GM15510 (cell line): ENCODE data around the gene INSYN1.

Experiments used
- POLR2A ChIP-seq: IDR thresholded peaks from 3 replicates; pipeline ENCODE4 v1.6.1; 2011; ENCODE audit warnings: borderline replicate concordance; ENCODE audit not compliant: insufficient read length; ENCODE audit errors: extremely low read depth

INSYN1 gene

GRCh38 chr15:73752806-73753193 is 351 bp downstream of the INSYN1 start:
- TF ChIP-seq POLR2A = no peak

- TF ChIP-seq POLR2A = no peak
Measured at GRCh38 chr15:73751899-73752805, 999 bp downstream of the INSYN1 start.

DNA sequence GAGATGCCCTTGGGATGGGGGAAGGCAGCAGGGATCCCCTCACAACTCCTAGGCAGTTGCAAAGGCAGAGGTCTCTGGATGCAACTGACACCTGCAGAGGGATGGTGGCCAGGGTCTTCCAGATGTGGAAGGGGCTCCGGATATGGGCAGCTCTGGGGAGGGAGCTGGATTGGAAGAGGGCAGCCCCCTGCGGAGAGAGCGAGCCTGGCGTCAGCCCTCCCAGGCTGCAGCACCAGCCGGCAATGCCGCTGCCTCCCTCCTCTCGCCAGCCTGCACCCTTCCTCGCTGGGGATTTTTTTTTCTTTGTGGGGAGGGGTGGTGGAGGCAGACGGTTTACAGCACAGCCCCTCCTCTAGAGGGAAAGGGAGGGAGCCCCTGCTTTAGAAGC is 1.6 kb downstream of the INSYN1 start:
- no peak for TF ChIP-seq POLR2A

- no peak for TF ChIP-seq POLR2A
Measured at GRCh38 chr15:73750951-73751350, 2.2 kb downstream of the INSYN1 start.

DNA sequence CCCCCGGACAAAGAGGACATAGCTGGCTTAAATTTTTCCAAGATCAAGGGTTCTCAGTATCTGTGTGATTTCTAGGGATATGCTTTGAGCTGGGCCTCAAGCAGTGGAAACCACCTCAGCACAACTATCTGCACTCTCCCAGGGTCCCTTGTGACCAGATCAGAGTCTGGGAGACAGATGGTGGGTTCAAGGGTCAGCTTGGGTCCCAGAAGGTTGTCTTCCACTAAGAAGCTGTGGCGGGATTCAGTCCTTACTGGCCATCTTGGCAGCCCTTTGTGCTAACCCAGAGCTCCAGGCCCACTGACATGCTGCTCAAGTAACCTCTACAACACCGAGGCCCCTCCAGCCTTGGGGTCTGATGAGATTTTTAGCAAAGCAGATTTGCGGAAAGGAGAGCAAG is 2.7 kb downstream of the INSYN1 start:
- no peak for TF ChIP-seq POLR2A

DNA sequence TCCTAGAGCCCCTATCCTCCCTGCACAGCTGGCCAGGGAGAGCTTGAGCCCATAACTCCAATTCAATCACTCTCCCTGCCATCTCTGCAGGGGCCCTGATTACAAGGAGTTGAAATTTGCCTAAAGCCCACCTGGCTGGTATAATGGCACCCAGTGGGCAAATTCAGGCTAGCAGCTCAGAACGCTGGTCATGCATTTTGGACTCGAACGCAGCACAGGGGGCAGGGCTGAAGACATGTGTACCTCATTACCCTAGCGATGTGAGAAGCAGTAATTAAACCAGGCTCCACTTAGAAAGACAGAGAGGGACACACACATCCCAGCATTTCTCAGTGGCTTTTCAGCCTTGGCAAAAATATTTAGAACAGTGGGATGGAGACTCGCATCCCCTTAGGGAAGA is 3.2 kb downstream of the INSYN1 start:
- no peak for TF ChIP-seq POLR2A

DNA sequence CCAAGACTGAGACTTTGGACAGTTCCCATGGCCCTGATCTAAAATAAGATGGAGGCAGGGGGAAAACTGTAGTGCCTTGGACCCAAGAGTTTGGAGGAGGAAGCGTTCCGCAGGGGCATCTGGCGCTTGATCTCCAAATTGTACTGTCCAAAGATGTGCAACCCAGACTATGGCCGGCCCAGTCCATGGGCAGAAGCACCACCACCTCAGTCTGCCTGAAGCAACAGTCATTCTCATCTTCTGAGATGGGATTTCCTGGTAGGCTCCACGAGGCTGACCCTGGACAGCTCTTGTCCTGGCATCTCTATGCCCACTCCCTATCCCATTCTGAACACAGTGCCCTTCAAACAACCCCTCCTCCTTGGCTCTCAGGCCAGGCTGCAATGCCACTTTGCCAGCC is 3.6 kb downstream of the INSYN1 start:
- TF ChIP-seq POLR2A = no peak

DNA sequence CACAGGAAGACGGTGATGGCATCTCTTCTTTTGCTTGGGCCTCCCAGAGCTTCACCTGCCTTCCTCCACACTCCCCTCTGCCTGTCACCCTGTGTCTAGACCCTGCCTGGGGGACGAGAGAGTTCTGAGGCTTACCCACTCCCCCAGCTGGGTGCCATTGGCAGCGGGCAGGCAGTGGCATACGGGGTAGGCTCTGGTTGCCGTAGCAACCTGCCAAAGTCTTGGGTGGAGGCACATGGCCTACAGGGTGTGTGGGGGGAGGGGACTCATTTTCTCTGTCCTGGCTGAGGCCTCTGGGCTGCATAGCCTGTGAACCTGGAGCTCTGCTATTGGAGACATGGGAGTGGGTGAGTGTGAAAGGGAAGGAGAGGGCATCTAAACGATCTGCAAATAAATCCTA is 4.4 kb downstream of the INSYN1 start:
- no peak for TF ChIP-seq POLR2A

GRCh38 chr15:73747847-73748590 is 5.1 kb downstream of the INSYN1 start:
- no peak for TF ChIP-seq POLR2A

GRCh38 chr15:73746883-73747282 is 6.3 kb downstream of the INSYN1 start:
- no peak for TF ChIP-seq POLR2A

DNA sequence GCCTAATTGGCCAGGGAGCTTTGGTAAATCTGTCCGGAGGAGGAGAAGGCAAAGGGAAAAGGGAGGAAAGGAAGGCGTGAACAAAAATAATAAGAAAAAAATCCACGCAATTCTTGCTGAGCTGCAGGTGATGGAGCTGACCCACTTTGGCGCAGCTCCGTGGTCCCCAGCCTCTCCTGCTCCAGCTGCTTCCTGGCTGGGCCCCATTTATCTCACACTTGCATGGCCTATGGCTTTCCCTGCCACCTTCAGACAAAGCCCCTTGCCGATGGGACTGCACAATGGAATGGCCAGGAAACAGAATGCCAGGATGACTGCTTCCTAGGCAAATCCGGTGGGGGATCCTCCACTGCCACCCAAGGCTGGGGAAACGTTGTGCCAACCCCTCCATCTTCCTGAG is 6.9 kb downstream of the INSYN1 start:
- no peak for TF ChIP-seq POLR2A

DNA sequence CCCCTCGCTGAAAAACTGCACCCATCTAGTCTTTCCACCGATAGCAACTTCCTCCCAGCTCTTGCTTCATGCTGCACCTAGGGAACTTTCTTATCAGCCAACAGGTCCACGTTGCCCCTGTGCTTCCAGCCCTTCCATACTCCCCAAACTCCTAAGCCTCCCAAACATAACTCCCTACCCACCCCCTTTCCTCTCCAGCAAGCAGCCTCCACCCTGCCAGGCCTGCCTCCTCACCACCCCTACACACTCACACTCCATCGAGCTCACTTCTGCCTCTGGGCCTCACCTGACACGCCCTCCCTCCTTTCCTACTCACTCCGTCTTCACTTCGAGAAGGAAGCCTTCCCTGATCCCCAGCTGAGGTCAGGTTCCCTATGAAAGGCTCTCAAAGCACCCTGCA is 8.1 kb downstream of the INSYN1 start:
- no peak for TF ChIP-seq POLR2A

DNA sequence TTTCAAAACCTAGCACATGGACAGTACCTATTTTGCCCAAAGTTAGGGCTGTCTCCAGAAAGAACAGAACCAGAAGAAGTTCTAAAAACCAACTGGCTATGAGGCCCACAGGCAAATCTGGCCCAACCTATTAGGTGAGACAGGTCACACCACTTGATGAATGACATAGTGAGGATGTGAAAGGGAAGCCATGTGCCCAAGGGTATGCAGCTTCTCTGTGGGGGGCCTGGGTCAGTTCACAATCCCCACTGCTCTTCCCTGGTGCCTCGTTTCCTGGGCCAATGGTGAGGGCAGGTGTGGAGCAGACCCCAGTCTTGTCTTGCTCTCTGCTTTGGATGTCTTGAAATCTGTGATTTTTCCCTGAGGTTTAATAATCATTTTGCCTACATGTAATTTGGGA is 8.9 kb downstream of the INSYN1 start:
- no peak for TF ChIP-seq POLR2A

DNA sequence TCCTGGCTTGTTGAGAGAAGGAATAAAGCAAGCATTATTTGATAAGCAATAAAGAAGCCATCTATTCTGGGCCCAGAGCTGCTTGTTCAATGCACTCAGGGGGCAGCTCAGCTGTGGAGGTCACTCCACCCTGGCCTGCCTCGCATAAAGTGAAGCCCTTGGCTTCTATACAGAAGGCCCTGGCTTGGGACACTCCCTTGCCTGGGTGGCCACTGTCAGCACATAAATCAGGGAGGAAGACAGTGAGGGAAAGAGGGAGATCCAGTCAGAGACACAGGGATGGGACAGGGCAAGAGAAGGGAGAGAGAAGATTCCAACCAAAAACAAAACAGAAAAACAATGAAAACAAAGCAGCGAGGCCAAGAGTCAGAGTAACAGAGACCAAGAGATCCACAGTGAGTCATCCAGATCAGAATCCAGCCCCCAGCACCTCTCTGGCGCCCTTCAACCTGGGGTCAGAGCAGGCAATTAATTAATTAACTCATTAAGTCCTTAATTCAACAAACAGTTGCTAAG is 11.8 kb downstream of the INSYN1 start:
- TF ChIP-seq POLR2A = no peak

GRCh38 chr15:73740152-73741048 is 12.8 kb downstream of the INSYN1 start:
- no peak for TF ChIP-seq POLR2A
